Type B pancreatic cell (in vitro differentiated cells): ENCODE results near the gene TEDDM1. TPM values are rescaled to one million over a fixed set of nuclear protein-coding genes. Genes with fewer than 3 reads are reported as not detected.
A peak's percentile ranks its signal among the peaks of the same experiment; 100 is the strongest.

ENCODE experiments used
- DNase-seq: peaks from one replicate; pipeline ENCODE4 v3.0.0; 2021; ENCODE audit warnings: mixed read lengths; ENCODE audit not compliant: unreplicated experiment; ENCODE audit errors: extremely low spot score
- H3K27ac Mint-ChIP-seq: 2 replicates; pipeline ENCODE4 v1.8.0; 2021; ENCODE audit warnings: mild to moderate bottlenecking, mixed read lengths
- H3K27me3 Mint-ChIP-seq: 2 replicates; pipeline ENCODE4 v1.8.0; 2021; ENCODE audit warnings: mixed read lengths
- H3K36me3 Mint-ChIP-seq: 2 replicates; pipeline ENCODE4 v1.8.0; 2021; ENCODE audit warnings: mixed read lengths
- H3K4me1 Mint-ChIP-seq: one replicate; pipeline ENCODE4 v1.8.0; 2021; ENCODE audit warnings: mixed read lengths; ENCODE audit not compliant: unreplicated experiment
- H3K4me3 Mint-ChIP-seq: 2 replicates; pipeline ENCODE4 v1.8.0; 2021; ENCODE audit warnings: mild to moderate bottlenecking, mixed read lengths
- H3K9me3 Mint-ChIP-seq: 2 replicates; pipeline ENCODE4 v1.8.0; 2021; ENCODE audit warnings: mixed read lengths
- CTCF ChIP-seq: fragments of 200-600 bp; sonication (generic); conservative IDR thresholded peaks from 2 replicates; pipeline ENCODE4 v1.5.0; 2021; ENCODE audit warnings: antibody characterized with exemption, mild to moderate bottlenecking
- total RNA-seq: library from RNA; stranded (reverse); gene quantifications from 2 replicates; pipeline ENCODE4 v1.2.1, GENCODE V29; 2021; ENCODE audit warnings: low replicate concordance

TEDDM1 gene
- total RNA-seq, 1 donor from 2014 or later: not detected

GRCh38 chr1:182406012-182406411 lies 5.5 kb upstream of the TEDDM1 start:
- H3K27ac Mint-ChIP-seq: no peak overlapping the region
- H3K36me3 Mint-ChIP-seq: no peaks in the 10 kb centered on the region
- H3K9me3 Mint-ChIP-seq: peaks cover 9% of the 10 kb centered on the region
- no peak for DNase-seq
- no peaks in the 10 kb centered on the region for H3K4me1 Mint-ChIP-seq
- no peak for TF ChIP-seq CTCF
- H3K27me3 Mint-ChIP-seq: no peaks in the 10 kb centered on the region
- H3K4me3 Mint-ChIP-seq: no peak overlapping the region

- no peaks in the 10 kb centered on the region for H3K4me1 Mint-ChIP-seq
- H3K36me3 Mint-ChIP-seq: no peaks in the 10 kb centered on the region
- TF ChIP-seq CTCF: no peak
- no peaks in the 10 kb centered on the region for H3K27me3 Mint-ChIP-seq
- no peak overlapping the region for H3K27ac Mint-ChIP-seq
- peaks cover 9% of the 10 kb centered on the region for H3K9me3 Mint-ChIP-seq
- no peak for DNase-seq
- no peak overlapping the region for H3K4me3 Mint-ChIP-seq
Measured at GRCh38 chr1:182405578-182405977, 5.1 kb upstream of the TEDDM1 start.

- Mint-ChIP-seq H3K36me3 (no peaks in the 10 kb centered on the region), H3K27me3 (no peaks in the 10 kb centered on the region), H3K4me3 (no peak overlapping the region), H3K4me1 (no peaks in the 10 kb centered on the region), H3K9me3 (peaks cover 9% of the 10 kb centered on the region), H3K27ac (no peak overlapping the region)
- no peak for TF ChIP-seq CTCF
- DNase-seq: no peak
Measured at GRCh38 chr1:182404781-182405180, 4.3 kb upstream of the TEDDM1 start.

GRCh38 chr1:182397653-182398393 lies 2.6 kb downstream of the TEDDM1 start:
- Mint-ChIP-seq H3K36me3 (no peaks in the 10 kb centered on the region), H3K27ac (peak overlapping the region; percentile 96), H3K9me3 (no peaks in the 10 kb centered on the region), H3K4me1 (peaks cover 34% of the 10 kb centered on the region), H3K27me3 (peaks cover 2% of the 10 kb centered on the region), H3K4me3 (no peak overlapping the region)
- DNase-seq: no peak
- TF ChIP-seq CTCF: no peak

GRCh38 chr1:182395906-182396305 lies 4.6 kb downstream of the TEDDM1 start:
- peaks cover 2% of the 10 kb centered on the region for H3K27me3 Mint-ChIP-seq
- peaks cover 38% of the 10 kb centered on the region for H3K4me1 Mint-ChIP-seq
- no peak overlapping the region for H3K27ac Mint-ChIP-seq
- H3K9me3 Mint-ChIP-seq: no peaks in the 10 kb centered on the region
- H3K36me3 Mint-ChIP-seq: no peaks in the 10 kb centered on the region
- H3K4me3 Mint-ChIP-seq: no peak overlapping the region
- no peak for DNase-seq
- TF ChIP-seq CTCF: no peak
